Mesothelial cell of epicardium (in vitro differentiated cells): ENCODE results near the gene FAM200B. TPM values are rescaled to one million over a fixed set of nuclear protein-coding genes. Genes with fewer than 3 reads are reported as not detected.
A peak's percentile ranks its signal among the peaks of the same experiment; 100 is the strongest.

Source experiments
- DNase-seq, 2 experiments: peaks; one replicate each; pipeline ENCODE4 v3.0.0; 2021; ENCODE audit warnings: low spot score in 2 of 2; ENCODE audit not compliant: unreplicated experiment in 2 of 2
- H3K27ac Mint-ChIP-seq: 2 replicates; pipeline ENCODE4 v1.8.0; 2021; ENCODE audit warnings: mixed read lengths
- H3K27me3 Mint-ChIP-seq: 2 replicates; pipeline ENCODE4 v1.8.0; 2021; ENCODE audit warnings: low read depth, mixed read lengths
- H3K36me3 Mint-ChIP-seq: 2 replicates; pipeline ENCODE4 v1.8.0; 2021; ENCODE audit warnings: mixed read lengths
- H3K4me1 Mint-ChIP-seq: 2 replicates; pipeline ENCODE4 v1.8.0; 2021; ENCODE audit warnings: mixed read lengths
- H3K4me3 Mint-ChIP-seq: 2 replicates; pipeline ENCODE4 v1.8.0; 2021; ENCODE audit warnings: mild to moderate bottlenecking, moderate library complexity, mixed read lengths
- H3K9me3 Mint-ChIP-seq: 2 replicates; pipeline ENCODE4 v1.8.0; 2021; ENCODE audit warnings: mixed read lengths
- total RNA-seq: library from RNA; stranded (reverse); gene quantifications from 3 replicates; pipeline ENCODE4 v1.2.1, GENCODE V29; 2021
- TF ChIP-seq, protein P1 (sequence below): fragments of 200-600 bp; sonication (generic); IDR thresholded peaks from one replicate; pipeline ENCODE4 v1.5.0; 2021; ENCODE audit warnings: antibody characterized with exemption; ENCODE audit not compliant: unreplicated experiment

FAM200B gene
- total RNA-seq, 1 donor from 2014 or later: 32.0 TPM

DNA sequence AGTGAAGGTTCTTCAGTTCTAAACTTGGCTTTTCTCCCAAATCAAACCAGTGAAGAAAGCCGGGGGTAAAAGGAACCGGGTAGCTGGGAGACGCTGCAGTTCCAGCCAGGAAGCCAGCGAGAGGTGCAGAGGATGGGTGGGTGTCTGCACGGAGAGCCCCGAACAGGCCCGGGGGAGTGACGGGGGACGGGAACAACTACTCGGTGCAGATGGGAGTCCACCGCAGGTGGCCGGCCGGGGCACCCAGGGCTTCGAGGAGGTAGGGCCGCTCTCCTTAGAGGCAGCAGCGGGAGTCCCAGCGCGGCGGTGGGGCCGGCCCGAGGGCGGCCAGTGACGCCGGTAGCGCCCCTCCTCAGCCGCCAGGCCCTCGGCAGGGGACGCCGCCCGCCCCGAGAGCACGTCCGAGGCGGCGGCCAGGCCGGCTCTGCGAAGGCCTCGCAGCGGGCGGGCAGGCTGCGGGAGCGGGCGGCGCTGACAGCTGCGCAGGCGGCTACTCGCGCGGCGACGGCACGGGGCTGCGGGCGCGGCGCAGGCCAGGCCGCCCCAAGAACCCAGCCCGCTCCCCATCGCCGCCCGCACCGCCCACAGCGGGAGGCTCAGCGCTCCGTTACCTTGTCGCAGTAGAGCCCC is 26.9 kb upstream of the FAM200B start:
- H3K36me3 Mint-ChIP-seq: no peaks in the 10 kb centered on the region
- peak overlapping the region; percentile 94 for H3K4me3 Mint-ChIP-seq
- no peaks in the 10 kb centered on the region for H3K27me3 Mint-ChIP-seq
- DNase-seq: peak; percentile 31 to 70
- TF ChIP-seq, protein P1, sequence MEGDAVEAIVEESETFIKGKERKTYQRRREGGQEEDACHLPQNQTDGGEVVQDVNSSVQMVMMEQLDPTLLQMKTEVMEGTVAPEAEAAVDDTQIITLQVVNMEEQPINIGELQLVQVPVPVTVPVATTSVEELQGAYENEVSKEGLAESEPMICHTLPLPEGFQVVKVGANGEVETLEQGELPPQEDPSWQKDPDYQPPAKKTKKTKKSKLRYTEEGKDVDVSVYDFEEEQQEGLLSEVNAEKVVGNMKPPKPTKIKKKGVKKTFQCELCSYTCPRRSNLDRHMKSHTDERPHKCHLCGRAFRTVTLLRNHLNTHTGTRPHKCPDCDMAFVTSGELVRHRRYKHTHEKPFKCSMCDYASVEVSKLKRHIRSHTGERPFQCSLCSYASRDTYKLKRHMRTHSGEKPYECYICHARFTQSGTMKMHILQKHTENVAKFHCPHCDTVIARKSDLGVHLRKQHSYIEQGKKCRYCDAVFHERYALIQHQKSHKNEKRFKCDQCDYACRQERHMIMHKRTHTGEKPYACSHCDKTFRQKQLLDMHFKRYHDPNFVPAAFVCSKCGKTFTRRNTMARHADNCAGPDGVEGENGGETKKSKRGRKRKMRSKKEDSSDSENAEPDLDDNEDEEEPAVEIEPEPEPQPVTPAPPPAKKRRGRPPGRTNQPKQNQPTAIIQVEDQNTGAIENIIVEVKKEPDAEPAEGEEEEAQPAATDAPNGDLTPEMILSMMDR: no peak
- H3K9me3 Mint-ChIP-seq: no peaks in the 10 kb centered on the region
- H3K4me1 Mint-ChIP-seq: peaks cover 58% of the 10 kb centered on the region
- H3K27ac Mint-ChIP-seq: peak overlapping the region; percentile 98

GRCh38 chr4:15655223-15656037 is 26.2 kb upstream of the FAM200B start, which contains the start of gene FBXL5:
Gene FBXL5 (minus strand): TSS chr4:15655357. CDS start chr4:15655287, 70 bp downstream.
- DNase-seq: peak; percentile 79 to 89
- Mint-ChIP-seq H3K27ac (peak within 1 kb of the TSS; percentile 100), H3K27me3 (no peaks in the 10 kb centered on the region), H3K36me3 (no peaks in the 10 kb centered on the region), H3K9me3 (no peaks in the 10 kb centered on the region), H3K4me1 (peaks cover 52% of the 10 kb centered on the region), H3K4me3 (peak within 1 kb of the TSS; percentile 94)
- TF ChIP-seq, protein P1: no peak

- DNase-seq: no peak
- no peaks in the 10 kb centered on the region for H3K9me3 Mint-ChIP-seq
- TF ChIP-seq, protein P1: no peak
- peak overlapping the region; percentile 100 for H3K27ac Mint-ChIP-seq
- peaks cover 47% of the 10 kb centered on the region for H3K4me1 Mint-ChIP-seq
- H3K4me3 Mint-ChIP-seq: peak overlapping the region; percentile 88
- H3K36me3 Mint-ChIP-seq: no peaks in the 10 kb centered on the region
- H3K27me3 Mint-ChIP-seq: no peaks in the 10 kb centered on the region
Measured at GRCh38 chr4:15656038-15656470, 25.6 kb upstream of the FAM200B start.

DNA sequence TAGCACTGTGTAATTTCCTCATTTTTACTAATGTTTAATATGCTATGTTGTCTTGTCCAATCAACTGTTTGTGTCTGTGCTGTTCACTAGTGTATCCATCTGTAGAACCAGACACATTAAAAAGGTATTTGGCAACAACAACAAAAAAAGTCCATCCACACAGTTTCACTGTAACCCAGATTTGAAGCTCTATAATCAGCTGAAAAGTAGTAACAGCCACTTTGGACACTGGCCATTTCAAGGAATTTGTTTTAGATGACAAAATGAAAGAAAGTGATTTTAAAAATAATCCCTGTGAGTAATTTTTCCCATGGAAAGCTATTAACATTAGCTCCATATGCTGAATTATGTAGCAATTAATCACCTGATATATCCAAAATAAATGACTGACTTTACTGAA is 24.3 kb upstream of the FAM200B start:
- Mint-ChIP-seq H3K4me3 (no peak overlapping the region), H3K9me3 (no peaks in the 10 kb centered on the region), H3K4me1 (peaks cover 37% of the 10 kb centered on the region), H3K27me3 (no peaks in the 10 kb centered on the region), H3K36me3 (no peaks in the 10 kb centered on the region), H3K27ac (peak overlapping the region; percentile 80)
- TF ChIP-seq, protein P1: no peak
- DNase-seq: no peak

GRCh38 chr4:15658136-15658770 is 23.4 kb upstream of the FAM200B start:
- no peaks in the 10 kb centered on the region for H3K9me3 Mint-ChIP-seq
- TF ChIP-seq, protein P1: no peak
- H3K36me3 Mint-ChIP-seq: no peaks in the 10 kb centered on the region
- no peaks in the 10 kb centered on the region for H3K27me3 Mint-ChIP-seq
- no peak for DNase-seq
- H3K4me3 Mint-ChIP-seq: no peak overlapping the region
- no peak overlapping the region for H3K27ac Mint-ChIP-seq
- H3K4me1 Mint-ChIP-seq: peaks cover 28% of the 10 kb centered on the region
